Left renal cortex interstitium (tissue), 4 donors: ENCODE results near the gene NDP. TPM values are rescaled to one million over a fixed set of nuclear protein-coding genes. Genes with fewer than 3 reads are reported as not detected.

Source experiments
- polyA plus RNA-seq, 4 donors: library from polyadenylated mRNA; unstranded; fragments of 120-200 nt; gene quantifications; one replicate each; pipeline ENCODE4 v1.2.1, GENCODE V29; 2013; ENCODE audit not compliant: insufficient read length in 4 of 4

Gene NDP
- polyA plus RNA-seq, 4 donors: 1.4 to 4.9 (median 2.8) TPM

Other genes with a start within 250 kb of the NDP start
- gene MAOB, start 90.9 kb downstream of the NDP start, polyA plus RNA-seq: 10 to 100 TPM; 42.2 to 55.2 (median 45.9) TPM